HEK293 (cell line): ENCODE measurements around the gene STOML3.

Experiments used
- TCF7L2 ChIP-seq: IDR thresholded peaks from 2 replicates; pipeline ENCODE4 v1.6.1; 2011; ENCODE audit warnings: low read depth, mild to moderate bottlenecking, inconsistent platforms, low read length, moderate library complexity, borderline replicate concordance
- ZNF121 ChIP-seq: fragments of 450-650 bp; formaldehyde crosslinking; IDR thresholded peaks from 2 replicates; pipeline ENCODE4 v1.5.1; 2016; ENCODE audit warnings: missing biosample characterization, missing genetic modification characterization
- ZNF138 ChIP-seq: fragments of 450-650 bp; formaldehyde crosslinking; IDR thresholded peaks from 2 replicates; pipeline ENCODE4 v1.5.1; 2016; ENCODE audit warnings: missing biosample characterization, missing genetic modification characterization, borderline replicate concordance
- TF ChIP-seq, protein P1 (sequence below): fragments of 450-650 bp; formaldehyde crosslinking; IDR thresholded peaks from 2 replicates; pipeline ENCODE4 v1.5.1; 2016; ENCODE audit warnings: missing biosample characterization, missing genetic modification characterization
- TF ChIP-seq, protein P2 (sequence below): fragments of 450-650 bp; formaldehyde crosslinking; IDR thresholded peaks from 2 replicates; pipeline ENCODE4 v1.5.1; 2016; ENCODE audit warnings: missing biosample characterization, missing genetic modification characterization, low read depth

DNA sequence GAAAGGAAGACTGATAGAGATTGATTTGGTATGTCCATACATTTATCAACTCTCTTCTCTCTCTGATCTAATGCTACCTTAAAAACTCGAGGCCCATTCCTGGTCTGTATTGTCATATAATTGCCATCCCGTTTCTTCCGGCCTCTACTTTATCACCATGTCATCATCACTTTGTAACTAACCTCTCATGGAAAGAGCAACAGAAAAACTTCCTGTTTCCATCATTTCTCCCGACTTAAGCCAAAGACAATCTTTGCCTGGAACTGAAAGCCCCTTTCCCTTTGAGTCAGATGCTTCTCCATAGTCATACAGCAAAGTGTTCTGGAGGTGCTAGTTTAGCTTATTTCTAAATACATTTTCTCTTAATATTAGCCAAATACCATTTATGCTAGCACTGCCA is 2.8 kb upstream of the STOML3 start:
- TF ChIP-seq ZNF121 (tag by site-specific recombination) (no peak), ZNF138 (no peak), TCF7L2 (no peak)
- TF ChIP-seq, protein P1, sequence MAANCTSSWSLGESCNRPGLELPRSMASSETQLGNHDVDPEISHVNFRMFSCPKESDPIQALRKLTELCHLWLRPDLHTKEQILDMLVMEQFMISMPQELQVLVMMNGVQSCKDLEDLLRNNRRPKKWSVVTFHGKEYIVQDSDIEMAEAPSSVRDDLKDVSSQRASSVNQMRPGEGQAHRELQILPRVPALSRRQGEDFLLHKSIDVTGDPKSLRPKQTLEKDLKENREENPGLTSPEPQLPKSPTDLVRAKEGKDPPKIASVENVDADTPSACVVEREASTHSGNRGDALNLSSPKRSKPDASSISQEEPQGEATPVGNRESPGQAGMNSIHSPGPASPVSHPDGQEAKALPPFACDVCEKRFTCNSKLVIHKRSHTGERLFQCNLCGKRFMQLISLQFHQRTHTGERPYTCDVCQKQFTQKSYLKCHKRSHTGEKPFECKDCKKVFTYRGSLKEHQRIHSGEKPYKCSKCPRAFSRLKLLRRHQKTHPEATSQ (tag by site-specific recombination) = no peak
- TF ChIP-seq, protein P2, sequence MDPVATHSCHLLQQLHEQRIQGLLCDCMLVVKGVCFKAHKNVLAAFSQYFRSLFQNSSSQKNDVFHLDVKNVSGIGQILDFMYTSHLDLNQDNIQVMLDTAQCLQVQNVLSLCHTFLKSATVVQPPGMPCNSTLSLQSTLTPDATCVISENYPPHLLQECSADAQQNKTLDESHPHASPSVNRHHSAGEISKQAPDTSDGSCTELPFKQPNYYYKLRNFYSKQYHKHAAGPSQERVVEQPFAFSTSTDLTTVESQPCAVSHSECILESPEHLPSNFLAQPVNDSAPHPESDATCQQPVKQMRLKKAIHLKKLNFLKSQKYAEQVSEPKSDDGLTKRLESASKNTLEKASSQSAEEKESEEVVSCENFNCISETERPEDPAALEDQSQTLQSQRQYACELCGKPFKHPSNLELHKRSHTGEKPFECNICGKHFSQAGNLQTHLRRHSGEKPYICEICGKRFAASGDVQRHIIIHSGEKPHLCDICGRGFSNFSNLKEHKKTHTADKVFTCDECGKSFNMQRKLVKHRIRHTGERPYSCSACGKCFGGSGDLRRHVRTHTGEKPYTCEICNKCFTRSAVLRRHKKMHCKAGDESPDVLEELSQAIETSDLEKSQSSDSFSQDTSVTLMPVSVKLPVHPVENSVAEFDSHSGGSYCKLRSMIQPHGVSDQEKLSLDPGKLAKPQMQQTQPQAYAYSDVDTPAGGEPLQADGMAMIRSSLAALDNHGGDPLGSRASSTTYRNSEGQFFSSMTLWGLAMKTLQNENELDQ (tag by site-specific recombination) = no peak
